CD14-positive monocyte (primary cell): ENCODE measurements around the gene SIGLEC1. TPM values are rescaled to one million over a fixed set of nuclear protein-coding genes. Genes with fewer than 3 reads are reported as not detected.

Source experiments
- DNase-seq, 3 donors: peaks; one replicate each; pipeline ENCODE4 v3.0.0-alpha.2; 2011 to 2022
- H2AFZ ChIP-seq: 2 replicates; pipeline ENCODE4 v1.6.0; 2012; ENCODE audit warnings: mild to moderate bottlenecking, low read depth, low read length, inconsistent platforms; ENCODE audit not compliant: insufficient read depth, poor library complexity, severe bottlenecking
- H3K27ac ChIP-seq, 2 donors: 1 replicate in 1 of 2; 2 replicates in 1 of 2; pipeline ENCODE4 v1.5.1; 2012 to 2013; ENCODE audit warnings: low read length in 2 of 2, control low read depth in 1 of 2, inconsistent platforms in 1 of 2, low read depth in 1 of 2, mild to moderate bottlenecking in 1 of 2
- H3K27me3 ChIP-seq, 2 donors: one replicate each; pipeline versions ENCODE4 v1.6.0 to v1.6.1; 2011 to 2013; ENCODE audit warnings: low read length in 2 of 2; ENCODE audit not compliant: control insufficient read depth in 2 of 2, insufficient read depth in 2 of 2
- H3K36me3 ChIP-seq, 2 donors: replicated peaks in 1 of 2; 1 replicate in 1 of 2; 2 replicates in 1 of 2; pipeline versions ENCODE4 v1.5.1 to v1.6.1; 2012 to 2013; ENCODE audit warnings: low read length in 2 of 2, control low read depth in 1 of 2, inconsistent platforms in 1 of 2, mild to moderate bottlenecking in 1 of 2; ENCODE audit not compliant: insufficient read depth in 2 of 2, control insufficient read depth in 1 of 2
- H3K4me1 ChIP-seq, 2 donors: 1 replicate in 1 of 2; 2 replicates in 1 of 2; pipeline versions ENCODE4 v1.5.1 to v1.6.1; 2012 to 2013; ENCODE audit warnings: low read length in 2 of 2, control low read depth in 1 of 2, inconsistent platforms in 1 of 2, mild to moderate bottlenecking in 1 of 2, moderate library complexity in 1 of 2; ENCODE audit not compliant: insufficient read depth in 2 of 2, control insufficient read depth in 1 of 2
- H3K4me2 ChIP-seq: replicated peaks from 2 replicates; pipeline ENCODE3; 2012; ENCODE audit warnings: low read length, moderate library complexity, mild to moderate bottlenecking; ENCODE audit not compliant: poor library complexity, severe bottlenecking; ENCODE audit errors: extremely low read depth
- H3K4me3 ChIP-seq, 3 experiments: fragments of 200-600 bp in 1 of 3; sonication (generic) in 1 of 3; replicated peaks in 1 of 3; 1 replicate in 2 of 3; 2 replicates in 1 of 3; pipeline ENCODE4 v1.5.1; 2011 to 2013; ENCODE audit warnings: low read length in 3 of 3, mild to moderate bottlenecking in 3 of 3, control low read depth in 2 of 3, low read depth in 2 of 3, inconsistent platforms in 1 of 3, moderate library complexity in 1 of 3
- H3K79me2 ChIP-seq: 2 replicates; pipeline ENCODE4 v1.6.0; 2012; ENCODE audit warnings: mild to moderate bottlenecking, control low read depth, inconsistent platforms, low read length, moderate library complexity; ENCODE audit not compliant: insufficient read depth
- H3K9ac ChIP-seq: 2 replicates; pipeline ENCODE4 v1.6.0; 2017; ENCODE audit warnings: low read length, mild to moderate bottlenecking; ENCODE audit not compliant: insufficient read depth, poor library complexity, severe bottlenecking
- H3K9me3 ChIP-seq, 2 donors: replicated peaks in 1 of 2; 1 replicate in 1 of 2; 2 replicates in 1 of 2; pipeline versions ENCODE4 v1.5.1 to v1.6.1; 2012 to 2013; ENCODE audit warnings: low read length in 2 of 2, control low read depth in 1 of 2; ENCODE audit not compliant: control insufficient read depth in 1 of 2, insufficient read depth in 1 of 2
- H4K20me1 ChIP-seq: 2 replicates; pipeline ENCODE4 v1.6.0; 2012; ENCODE audit warnings: mild to moderate bottlenecking, low read length, control low read depth, moderate library complexity; ENCODE audit not compliant: insufficient read depth
- H3K27ac Mint-ChIP-seq, 7 donors: one replicate each; pipeline ENCODE4 v1.8.0; 2020; ENCODE audit warnings: mild to moderate bottlenecking in 7 of 7, mixed read lengths in 7 of 7, moderate library complexity in 6 of 7, inconsistent platforms in 2 of 7
- H3K27me3 Mint-ChIP-seq, 3 donors: one replicate each; pipeline ENCODE4 v1.8.0; 2021 to 2022; ENCODE audit warnings: low read depth in 3 of 3, mild to moderate bottlenecking in 3 of 3, mixed read lengths in 3 of 3, moderate library complexity in 3 of 3, inconsistent platforms in 1 of 3
- H3K36me3 Mint-ChIP-seq, 2 donors: one replicate each; pipeline ENCODE4 v1.8.0; 2020; ENCODE audit warnings: mixed read lengths in 2 of 2, inconsistent platforms in 1 of 2, mild to moderate bottlenecking in 1 of 2
- H3K4me1 Mint-ChIP-seq: one replicate; pipeline ENCODE4 v1.8.0; 2020; ENCODE audit warnings: mild to moderate bottlenecking, mixed read lengths
- H3K4me3 Mint-ChIP-seq, 2 donors: one replicate each; pipeline ENCODE4 v1.8.0; 2020; ENCODE audit warnings: mild to moderate bottlenecking in 2 of 2, mixed read lengths in 2 of 2, moderate library complexity in 1 of 2
- H3K9me3 Mint-ChIP-seq, 7 donors: one replicate each; pipeline ENCODE4 v1.8.0; 2020 to 2022; ENCODE audit warnings: mixed read lengths in 7 of 7, mild to moderate bottlenecking in 6 of 7, moderate library complexity in 6 of 7, inconsistent platforms in 2 of 7
- CTCF ChIP-seq: fragments of 200-600 bp; IDR thresholded peaks from one replicate; pipeline ENCODE4 v1.8.0; 2022; ENCODE audit warnings: antibody characterized with exemption, mild to moderate bottlenecking
- WGBS: methylation state at CpG from one replicate; pipeline ENCODE4 v1.1.5; 2013; ENCODE audit warnings: missing lambda C conversion rate; ENCODE audit not compliant: insufficient coverage; 5-methylcytosine and 5-hydroxymethylcytosine counted together
- intact Hi-C, 2 donors: fragments of 100-400 bp; cut with micrococcal nuclease; formaldehyde crosslinking; loops; one replicate each; pipeline versions ENCODE4 v1.15.0 to v1.15.1; 2023
- polyA plus RNA-seq, 3 donors: library from polyadenylated mRNA; depleted of rRNA in 1 of 3; unstranded in 2 of 3; stranded (reverse) in 1 of 3; fragments of 300-500 nt in 2 of 3; fragments of >200 nt in 1 of 3; fragmentation: Illumina TruSeq in 2 of 3; gene quantifications; 1 replicate in 2 of 3; 2 replicates in 1 of 3; pipeline ENCODE4 v1.2.3, GENCODE V29; 2012 to 2021

Gene SIGLEC1
- polyA plus RNA-seq, 3 donors: 1.6 to 23.5 (median 2.5) TPM

DNA sequence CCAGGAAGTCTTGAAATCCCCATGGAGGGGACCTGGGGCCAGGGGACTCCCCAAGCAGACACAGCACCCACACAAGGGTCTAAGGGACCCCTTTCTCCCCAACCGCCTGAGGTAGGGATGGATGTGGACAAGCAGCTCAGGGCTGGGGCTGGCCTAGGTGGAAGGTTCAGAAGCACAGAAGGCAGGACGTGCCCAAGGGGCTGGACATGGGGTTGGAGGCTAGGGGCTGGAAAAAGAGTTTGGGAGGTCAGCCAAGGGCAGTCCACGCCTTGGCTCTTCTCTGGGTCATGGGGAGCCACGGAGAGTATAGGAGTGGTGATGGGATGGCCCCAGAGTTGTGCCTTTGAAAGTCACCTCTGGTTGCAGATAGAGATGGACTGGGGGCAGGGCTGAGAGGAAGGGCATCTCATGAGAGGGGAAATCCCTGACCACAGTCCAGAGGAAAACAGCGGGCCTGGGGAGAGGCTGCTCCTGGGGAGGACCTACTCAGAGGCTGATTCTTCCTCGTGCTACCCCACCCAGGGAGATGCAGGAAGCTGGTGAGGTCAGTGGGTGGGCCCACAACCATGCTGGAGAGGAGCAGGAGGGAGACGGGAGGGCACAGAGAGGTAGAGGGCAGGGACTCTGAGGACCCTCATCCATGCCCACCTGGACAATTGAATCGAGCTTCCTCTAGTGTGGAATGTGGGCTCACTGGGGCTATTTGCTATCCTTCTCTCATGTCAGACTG, 17.6 kb upstream of the SIGLEC1 start:
- Histone ChIP-seq H3K4me3 (no peak overlapping the region), H4K20me1 (no peaks in the 10 kb centered on the region), H3K27me3 (peaks cover 0 to 50% of the 10 kb centered on the region in 2 donors), H3K36me3 (no peaks in the 10 kb centered on the region), H3K9me3 (peaks cover 0 to 4% of the 10 kb centered on the region in 2 donors), H3K27ac (no peak overlapping the region), H3K4me2 (no peak overlapping the region), H3K9ac (no peak overlapping the region), H3K4me1 (no peaks in the 10 kb centered on the region), H3K79me2 (no peaks in the 10 kb centered on the region), H2AFZ (no peak overlapping the region)
- 84% methylated on average over 5 of the region's 8 CpGs for WGBS
- H3K27ac Mint-ChIP-seq: no peak overlapping the region
- intact Hi-C loops: no loop called here
- no peak overlapping the region for H3K4me3 Mint-ChIP-seq
- no peaks in the 10 kb centered on the region for H3K36me3 Mint-ChIP-seq
- DNase-seq: no peak
- TF ChIP-seq CTCF: no peak
- peaks cover 0 to 5% (median 0%) of the 10 kb centered on the region in 7 donors for H3K9me3 Mint-ChIP-seq
- peaks cover 11% of the 10 kb centered on the region for H3K4me1 Mint-ChIP-seq
- peaks cover 42 to 60% (median 57%) of the 10 kb centered on the region in 3 donors for H3K27me3 Mint-ChIP-seq

GRCh38 chr20:3729378-3729777, 17.0 kb upstream of the SIGLEC1 start:
- H3K9me3 Mint-ChIP-seq: peaks cover 0 to 5% (median 0%) of the 10 kb centered on the region in 7 donors
- Histone ChIP-seq H3K4me3 (no peak overlapping the region), H3K9ac (no peak overlapping the region), H3K79me2 (no peaks in the 10 kb centered on the region), H3K4me1 (no peaks in the 10 kb centered on the region), H3K27ac (no peak overlapping the region), H2AFZ (no peak overlapping the region), H3K36me3 (no peaks in the 10 kb centered on the region), H3K27me3 (peaks cover 0 to 50% of the 10 kb centered on the region in 2 donors), H3K9me3 (peaks cover 0 to 4% of the 10 kb centered on the region in 2 donors), H4K20me1 (no peaks in the 10 kb centered on the region), H3K4me2 (no peak overlapping the region)
- intact Hi-C loops: no loop called here
- H3K4me1 Mint-ChIP-seq: peaks cover 11% of the 10 kb centered on the region
- H3K27ac Mint-ChIP-seq: no peak overlapping the region
- no peaks in the 10 kb centered on the region for H3K36me3 Mint-ChIP-seq
- no peak overlapping the region for H3K4me3 Mint-ChIP-seq
- no peak for DNase-seq
- peaks cover 39 to 60% (median 55%) of the 10 kb centered on the region in 3 donors for H3K27me3 Mint-ChIP-seq
- TF ChIP-seq CTCF: no peak
- 94% methylated on average over 2 of the region's 6 CpGs for WGBS
